ENCODE data around the gene RALBP1.

DNA sequence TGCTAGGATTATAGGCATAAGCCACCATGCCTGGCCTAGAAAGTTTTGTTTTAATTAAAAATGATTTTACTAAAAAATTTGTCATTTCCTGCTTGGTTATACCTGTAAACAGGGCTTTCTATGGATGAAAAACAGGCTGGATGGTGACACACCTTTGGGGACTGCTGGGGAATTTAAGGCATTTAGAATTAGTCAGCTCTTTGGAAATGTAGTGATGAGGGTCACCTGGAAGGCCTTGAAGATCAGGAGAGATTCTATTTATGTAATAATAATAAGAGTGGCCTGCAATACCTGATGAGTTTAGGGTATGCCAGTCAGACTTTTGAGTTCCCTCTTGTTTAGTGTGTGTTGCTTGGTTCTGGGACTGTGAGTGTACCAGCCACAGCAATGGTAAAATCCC, 51.1 kb downstream of the RALBP1 start:
- TF ChIP-seq, protein P1, sequence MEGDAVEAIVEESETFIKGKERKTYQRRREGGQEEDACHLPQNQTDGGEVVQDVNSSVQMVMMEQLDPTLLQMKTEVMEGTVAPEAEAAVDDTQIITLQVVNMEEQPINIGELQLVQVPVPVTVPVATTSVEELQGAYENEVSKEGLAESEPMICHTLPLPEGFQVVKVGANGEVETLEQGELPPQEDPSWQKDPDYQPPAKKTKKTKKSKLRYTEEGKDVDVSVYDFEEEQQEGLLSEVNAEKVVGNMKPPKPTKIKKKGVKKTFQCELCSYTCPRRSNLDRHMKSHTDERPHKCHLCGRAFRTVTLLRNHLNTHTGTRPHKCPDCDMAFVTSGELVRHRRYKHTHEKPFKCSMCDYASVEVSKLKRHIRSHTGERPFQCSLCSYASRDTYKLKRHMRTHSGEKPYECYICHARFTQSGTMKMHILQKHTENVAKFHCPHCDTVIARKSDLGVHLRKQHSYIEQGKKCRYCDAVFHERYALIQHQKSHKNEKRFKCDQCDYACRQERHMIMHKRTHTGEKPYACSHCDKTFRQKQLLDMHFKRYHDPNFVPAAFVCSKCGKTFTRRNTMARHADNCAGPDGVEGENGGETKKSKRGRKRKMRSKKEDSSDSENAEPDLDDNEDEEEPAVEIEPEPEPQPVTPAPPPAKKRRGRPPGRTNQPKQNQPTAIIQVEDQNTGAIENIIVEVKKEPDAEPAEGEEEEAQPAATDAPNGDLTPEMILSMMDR (IDR thresholded peaks at IDR 0.05; ENCODE audit: low read depth, low read length), result no peak
- TF ChIP-seq, protein P2, sequence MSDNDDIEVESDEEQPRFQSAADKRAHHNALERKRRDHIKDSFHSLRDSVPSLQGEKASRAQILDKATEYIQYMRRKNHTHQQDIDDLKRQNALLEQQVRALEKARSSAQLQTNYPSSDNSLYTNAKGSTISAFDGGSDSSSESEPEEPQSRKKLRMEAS (IDR thresholded peaks at IDR 0.05; ENCODE audit: low read depth, low read length), result no peak
- TF ChIP-seq POLR2A (IDR thresholded peaks at IDR 0.05; ENCODE audit: extremely low read depth, insufficient read length), result no peak
- no peak for TF ChIP-seq MYC (IDR thresholded peaks at IDR 0.05; ENCODE audit: low read depth, low read length)
